ENCODE measurements around the gene ARRB1. TPM values are rescaled to one million over a fixed set of nuclear protein-coding genes. Genes with fewer than 3 reads are reported as not detected.

The ARRB1 gene
- 7.4 and 44.6 TPM in 2 replicates for total RNA-seq (ENCODE audit: low replicate concordance)

DNA sequence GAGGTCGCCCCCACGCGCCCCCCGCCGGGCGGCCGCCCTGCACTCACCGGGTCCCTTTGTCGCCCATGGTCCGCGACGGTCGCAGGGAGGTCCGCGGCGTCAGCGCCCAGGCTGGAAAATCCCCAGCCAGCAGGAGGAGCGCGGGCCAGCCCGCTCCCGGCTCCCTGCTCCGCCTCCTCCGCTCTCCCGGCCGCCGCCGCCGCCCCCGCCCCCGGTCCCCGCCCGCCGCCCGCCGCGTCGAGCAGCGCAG lies at the start of gene ARRB1:
Gene ARRB1 (minus strand): TSS at position 121 of the 250 bp plus-strand sequence. CDS start 54 bp downstream, at position 67.

DNA sequence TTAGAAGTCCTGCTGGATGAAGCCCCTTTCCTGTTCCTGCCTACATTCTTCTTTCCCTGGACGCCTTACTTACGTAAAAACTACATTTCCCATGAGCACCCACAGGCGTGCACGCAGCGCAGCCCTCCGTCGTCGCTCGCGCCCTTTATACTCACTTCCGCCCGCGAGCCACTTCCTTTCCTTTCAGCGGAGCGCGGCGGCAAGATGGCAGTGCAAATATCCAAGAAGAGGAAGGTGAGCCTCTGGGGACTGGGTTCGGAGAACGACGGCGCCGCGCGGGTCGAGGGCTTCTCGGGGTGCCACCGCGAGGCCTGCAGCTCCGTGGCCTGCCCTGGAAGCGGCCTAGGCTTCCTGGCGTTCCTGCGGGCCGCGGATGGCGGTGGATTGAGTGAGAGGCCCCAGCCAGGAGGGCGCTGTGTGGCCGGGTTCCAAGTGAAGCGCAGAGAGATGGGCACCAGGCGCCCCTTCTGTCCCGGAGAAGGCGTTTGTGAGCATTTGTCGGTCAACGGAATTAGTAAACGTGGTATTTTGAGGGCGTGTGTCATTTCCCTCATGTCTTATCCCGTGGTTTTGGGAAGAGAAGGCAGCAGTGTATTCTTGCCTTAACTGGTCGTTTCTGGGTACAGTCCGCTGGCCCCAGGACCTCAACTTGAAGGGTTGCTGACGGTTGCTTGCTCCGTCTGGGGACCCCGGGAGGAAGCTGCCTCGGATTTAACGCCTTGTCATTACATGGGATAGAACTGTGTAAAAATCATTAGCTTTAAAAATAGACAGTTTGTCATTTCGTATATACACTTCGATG lies 48.1 kb upstream of the ARRB1 start, which contains the start of gene RPS3:
Gene RPS3 (plus strand): TSS at position 175 of the 802 bp plus-strand sequence. CDS start 30 bp downstream, at position 205.

GRCh38 chr11:75240311-75241035 lies 111.0 kb downstream of the ARRB1 start, which contains the start of gene TPBGL:
TSS of gene TPBGL (plus strand) at chr11:75240774. CDS start at chr11:75241050, 276 bp downstream.

Other genes with a start within 250 kb of the ARRB1 start
- under 0.01 TPM in 1 of 2 replicates, not detected in the other for gene SLCO2B1, start 200.6 kb downstream of the ARRB1 start, total RNA-seq (ENCODE audit: low replicate concordance)
- not detected in 2 replicates for gene TPBGL, start 110.9 kb downstream of the ARRB1 start, total RNA-seq (ENCODE audit: low replicate concordance)
- 3,628 and 4,146 TPM in 2 replicates for gene RPS3, start 47.9 kb upstream of the ARRB1 start, total RNA-seq (ENCODE audit: low replicate concordance)
- 3.3 and 6.6 TPM in 2 replicates for gene KLHL35, start 81.5 kb upstream of the ARRB1 start, total RNA-seq (ENCODE audit: low replicate concordance)
- 5.5 and 7.3 TPM in 2 replicates for gene GDPD5, start 174.3 kb upstream of the ARRB1 start, total RNA-seq (ENCODE audit: low replicate concordance)
- gene SERPINH1, start 210.6 kb upstream of the ARRB1 start, total RNA-seq (ENCODE audit: low replicate concordance), result 1,244 and 2,461 TPM in 2 replicates